ACC112 (cell line): ENCODE measurements around the gene MAST4.
"Not testable (repeated sequence)": the region's sequence is repeated elsewhere in the genome, so short reads cannot be mapped to it uniquely, and the experiment has no call there.

Experiments
- H2AFZ ChIP-seq: fragments of 200-600 bp; sonication (generic); one replicate; pipeline ENCODE4 v1.6.0; 2017; ENCODE audit warnings: antibody characterized with exemption, low read length; ENCODE audit not compliant: unreplicated experiment
- H3K27ac ChIP-seq: fragments of 200-600 bp; sonication (generic); 2 replicates; pipeline ENCODE4 v1.5.1; 2014; ENCODE audit warnings: low read depth, mild to moderate bottlenecking, antibody characterized with exemption, low read length, moderate library complexity
- H3K27me3 ChIP-seq: fragments of 200-600 bp; sonication (generic); 2 replicates; pipeline ENCODE4 v1.6.1; 2014; ENCODE audit warnings: mild to moderate bottlenecking, antibody characterized with exemption, low read length, moderate library complexity, mixed read lengths; ENCODE audit not compliant: insufficient read depth
- H3K36me3 ChIP-seq: fragments of 200-600 bp; sonication (generic); 2 replicates; pipeline ENCODE4 v1.6.1; 2016; ENCODE audit warnings: mild to moderate bottlenecking, antibody characterized with exemption, low read length, moderate library complexity, mixed read lengths; ENCODE audit not compliant: insufficient read depth
- H3K4me1 ChIP-seq: fragments of 200-600 bp; sonication (generic); one replicate; pipeline ENCODE4 v1.6.1; 2016; ENCODE audit warnings: low read length, mixed read lengths; ENCODE audit not compliant: insufficient read depth, unreplicated experiment, control insufficient read depth
- H3K4me3 ChIP-seq: fragments of 200-600 bp; sonication (generic); 2 replicates; pipeline ENCODE4 v1.5.1; 2014; ENCODE audit warnings: mild to moderate bottlenecking, low read depth, low read length
- H3K79me2 ChIP-seq: fragments of 200-600 bp; sonication (generic); one replicate; pipeline ENCODE4 v1.6.0; 2016; ENCODE audit warnings: low read length; ENCODE audit not compliant: control insufficient read depth, unreplicated experiment, insufficient read depth

Gene MAST4

GRCh38 chr5:67163863-67164595, 567.8 kb downstream of the MAST4 start:
- H3K4me1 ChIP-seq, result peaks cover 18% of the 10 kb centered on the region
- no peak overlapping the region for H3K4me3 ChIP-seq
- H3K27me3 ChIP-seq, result no peaks in the 10 kb centered on the region
- no peaks in the 10 kb centered on the region for H3K79me2 ChIP-seq
- H3K36me3 ChIP-seq, result no peaks in the 10 kb centered on the region
- no peak overlapping the region for H3K27ac ChIP-seq
- no peak overlapping the region for H2AFZ ChIP-seq

- Histone ChIP-seq H3K4me1 (peaks cover 18% of the 10 kb centered on the region), H3K4me3 (no peak overlapping the region), H3K27me3 (no peaks in the 10 kb centered on the region), H3K36me3 (no peaks in the 10 kb centered on the region), H2AFZ (no peak overlapping the region), H3K27ac (no peak overlapping the region), H3K79me2 (no peaks in the 10 kb centered on the region)
These were observed 568.8 kb downstream of the MAST4 start for GRCh38 chr5:67164856-67165525.

- Histone ChIP-seq H3K4me3 (peak overlapping the region; percentile 10; the same call in 1 of the 2 replicates), H3K27me3 (no peaks in the 10 kb centered on the region), H3K36me3 (no peaks in the 10 kb centered on the region), H3K4me1 (peaks cover 13% of the 10 kb centered on the region), H2AFZ (peak overlapping the region; percentile 39), H3K27ac (no peak overlapping the region), H3K79me2 (no peaks in the 10 kb centered on the region)
These were observed 569.6 kb downstream of the MAST4 start for GRCh38 chr5:67165526-67166459.

- Histone ChIP-seq H3K27ac (no peak overlapping the region), H3K4me1 (peaks cover 5% of the 10 kb centered on the region), H2AFZ (peak overlapping the region; percentile 39), H3K27me3 (no peaks in the 10 kb centered on the region), H3K4me3 (peak overlapping the region; percentile 10; the same call in 1 of the 2 replicates), H3K79me2 (no peaks in the 10 kb centered on the region), H3K36me3 (no peaks in the 10 kb centered on the region)
These were observed 570.5 kb downstream of the MAST4 start for GRCh38 chr5:67166460-67167285.

- H3K4me3 ChIP-seq, result no peak overlapping the region
- H3K79me2 ChIP-seq, result no peaks in the 10 kb centered on the region
- no peaks in the 10 kb centered on the region for H3K36me3 ChIP-seq
- H2AFZ ChIP-seq, result no peak overlapping the region
- no peaks in the 10 kb centered on the region for H3K27me3 ChIP-seq
- H3K4me1 ChIP-seq, result peaks cover 5% of the 10 kb centered on the region
- no peak overlapping the region for H3K27ac ChIP-seq
These were observed 571.9 kb downstream of the MAST4 start for GRCh38 chr5:67168069-67168468.

GRCh38 chr5:67170767-67171166, 574.6 kb downstream of the MAST4 start:
- Histone ChIP-seq H3K4me3 (no peak overlapping the region), H3K4me1 (peaks cover 5% of the 10 kb centered on the region), H3K27me3 (no peaks in the 10 kb centered on the region), H2AFZ (no peak overlapping the region), H3K79me2 (no peaks in the 10 kb centered on the region), H3K36me3 (no peaks in the 10 kb centered on the region), H3K27ac (no peak overlapping the region)

- H3K36me3 ChIP-seq, H3K4me1 ChIP-seq, H2AFZ ChIP-seq, H3K27me3 ChIP-seq, H3K79me2 ChIP-seq, H3K4me3 ChIP-seq, H3K27ac ChIP-seq: not testable (repeated sequence)
These were observed 577.2 kb downstream of the MAST4 start for GRCh38 chr5:67173351-67173750.

- Histone ChIP-seq H2AFZ (no peak overlapping the region), H3K36me3 (no peaks in the 10 kb centered on the region), H3K4me1 (no peaks in the 10 kb centered on the region), H3K4me3 (no peak overlapping the region), H3K27ac (no peak overlapping the region), H3K79me2 (no peaks in the 10 kb centered on the region), H3K27me3 (no peaks in the 10 kb centered on the region)
These were observed 577.8 kb downstream of the MAST4 start for GRCh38 chr5:67173959-67174358.

- no peaks in the 10 kb centered on the region for H3K27me3 ChIP-seq
These were observed 580.7 kb downstream of the MAST4 start for GRCh38 chr5:67176936-67177335.

GRCh38 chr5:67178085-67178484, 581.9 kb downstream of the MAST4 start:
- Histone ChIP-seq H3K4me3 (no peak overlapping the region), H3K4me1 (peaks cover 16% of the 10 kb centered on the region)

More at GRCh38 chr5:67176936-67177335, 580.7 kb downstream of the MAST4 start:
- H3K4me1 ChIP-seq, result peaks cover 5% of the 10 kb centered on the region
- no peaks in the 10 kb centered on the region for H3K36me3 ChIP-seq
- H3K4me3 ChIP-seq, result no peak overlapping the region
- H2AFZ ChIP-seq, result no peak overlapping the region
- H3K27ac ChIP-seq, result no peak overlapping the region
- H3K79me2 ChIP-seq, result no peaks in the 10 kb centered on the region

More at GRCh38 chr5:67178085-67178484, 581.9 kb downstream of the MAST4 start:
- H2AFZ ChIP-seq, result no peak overlapping the region
- no peaks in the 10 kb centered on the region for H3K36me3 ChIP-seq
- no peaks in the 10 kb centered on the region for H3K79me2 ChIP-seq
- H3K27me3 ChIP-seq, result no peaks in the 10 kb centered on the region
- H3K27ac ChIP-seq, result no peak overlapping the region
